Stimulated activated CD8-positive, alpha-beta memory T cell treated with anti-CD3 and anti-CD28 coated beads, Interleukin-15, amount 100 ng/mL, for 48 hours (primary cell): ENCODE measurements around the gene TLK1.
A peak's percentile ranks its signal among the peaks of the same experiment; 100 is the strongest.

Source experiments
- DNase-seq, 2 donors: peaks; one replicate each; pipeline ENCODE4 v3.0.0-alpha.2; 2020; ENCODE audit warnings: low read depth in 2 of 2

TLK1 gene

GRCh38 chr2:171160119-171160955 lies at the start of gene TLK1:
TLK1 (minus strand) TSS chr2:171160893; CDS start chr2:171160428, 465 bp downstream.
- peak; percentile 60 to 62 for DNase-seq

GRCh38 chr2:171210216-171210863 lies 49.6 kb upstream of the TLK1 start:
- no peak for DNase-seq

GRCh38 chr2:171208657-171209056 lies 48.0 kb upstream of the TLK1 start:
- no peak for DNase-seq

- DNase-seq: no peak
Measured at GRCh38 chr2:171206422-171207115, 45.9 kb upstream of the TLK1 start.

GRCh38 chr2:171205551-171205950 lies 44.9 kb upstream of the TLK1 start:
- no peak for DNase-seq

GRCh38 chr2:171201767-171202166 lies 41.1 kb upstream of the TLK1 start:
- DNase-seq: no peak

- no peak for DNase-seq
Measured at GRCh38 chr2:171201271-171201670, 40.6 kb upstream of the TLK1 start.

GRCh38 chr2:171200469-171200868 lies 39.8 kb upstream of the TLK1 start:
- no peak for DNase-seq

- DNase-seq: no peak
Measured at GRCh38 chr2:171191021-171191420, 30.3 kb upstream of the TLK1 start.

GRCh38 chr2:171187819-171188218 lies 27.1 kb upstream of the TLK1 start:
- no peak for DNase-seq

- DNase-seq: no peak
Measured at GRCh38 chr2:171187177-171187576, 26.5 kb upstream of the TLK1 start.

GRCh38 chr2:171185941-171186340 lies 25.2 kb upstream of the TLK1 start:
- no peak for DNase-seq

- no peak for DNase-seq
Measured at GRCh38 chr2:171185165-171185818, 24.6 kb upstream of the TLK1 start.

GRCh38 chr2:171181064-171182049 lies 20.7 kb upstream of the TLK1 start:
- DNase-seq: no peak

- DNase-seq: no peak
Measured at GRCh38 chr2:171180229-171180930, 19.7 kb upstream of the TLK1 start.

GRCh38 chr2:171178993-171179392 lies 18.3 kb upstream of the TLK1 start:
- DNase-seq: no peak

- no peak for DNase-seq
Measured at GRCh38 chr2:171176516-171176915, 15.8 kb upstream of the TLK1 start.

GRCh38 chr2:171174075-171174474 lies 13.4 kb upstream of the TLK1 start:
- DNase-seq: no peak

GRCh38 chr2:171173087-171173486 lies 12.4 kb upstream of the TLK1 start:
- peak in 1 of 2 donors; percentile 13 for DNase-seq

GRCh38 chr2:171171808-171172207 lies 11.1 kb upstream of the TLK1 start:
- DNase-seq: no peak
